HEK293T (cell line): ENCODE results near the gene GPX4.

Source experiments
- ELF4 ChIP-seq: fragments of 450-650 bp; IDR thresholded peaks from 2 replicates; pipeline ENCODE4 v1.6.1; 2017; ENCODE audit warnings: antibody characterized with exemption
- FOXA1 ChIP-seq: fragments of 450-650 bp; IDR thresholded peaks from 2 replicates; pipeline ENCODE4 v1.6.1; 2016; ENCODE audit warnings: mild to moderate bottlenecking
- FOXM1 ChIP-seq: fragments of 450-650 bp; IDR thresholded peaks from 2 replicates; pipeline ENCODE4 v1.6.1; 2017; ENCODE audit warnings: mild to moderate bottlenecking, borderline replicate concordance
- SP1 ChIP-seq: fragments of 450-650 bp; IDR thresholded peaks from 2 replicates; pipeline ENCODE4 v1.6.1; 2017
- TARDBP ChIP-seq: fragments of 450-650 bp; IDR thresholded peaks from 2 replicates; pipeline ENCODE4 v1.6.1; 2016
- ZNF384 ChIP-seq: fragments of 450-650 bp; IDR thresholded peaks from 2 replicates; pipeline ENCODE4 v1.6.1; 2016
- TF ChIP-seq, protein P1 (sequence below): fragments of 450-650 bp; IDR thresholded peaks from 2 replicates; pipeline ENCODE4 v1.6.1; 2016

DNA sequence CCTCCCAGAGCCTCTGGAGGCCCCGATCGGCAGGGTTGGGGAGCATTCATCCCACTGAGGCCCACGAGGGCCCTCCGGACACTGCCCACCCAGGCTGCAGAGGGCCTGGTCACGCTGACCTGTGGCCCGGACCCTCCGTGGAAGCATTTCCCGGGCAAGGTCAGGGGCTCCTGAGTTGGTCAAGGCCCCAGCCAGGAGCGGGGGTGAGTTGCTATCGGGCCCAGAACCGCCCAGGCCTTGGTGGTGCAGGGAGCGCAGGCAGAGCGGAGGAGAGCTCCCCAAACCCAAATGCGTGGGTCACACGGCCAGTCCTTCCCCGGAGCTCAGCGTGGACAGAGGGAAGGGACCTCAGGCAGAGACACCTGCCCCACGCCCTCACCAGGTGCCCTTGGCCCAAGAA is 25.7 kb downstream of the GPX4 start:
- TF ChIP-seq TARDBP (no peak), ELF4 (no peak), FOXM1 (no peak), ZNF384 (no peak), SP1 (no peak), FOXA1 (no peak)
- TF ChIP-seq, protein P1, sequence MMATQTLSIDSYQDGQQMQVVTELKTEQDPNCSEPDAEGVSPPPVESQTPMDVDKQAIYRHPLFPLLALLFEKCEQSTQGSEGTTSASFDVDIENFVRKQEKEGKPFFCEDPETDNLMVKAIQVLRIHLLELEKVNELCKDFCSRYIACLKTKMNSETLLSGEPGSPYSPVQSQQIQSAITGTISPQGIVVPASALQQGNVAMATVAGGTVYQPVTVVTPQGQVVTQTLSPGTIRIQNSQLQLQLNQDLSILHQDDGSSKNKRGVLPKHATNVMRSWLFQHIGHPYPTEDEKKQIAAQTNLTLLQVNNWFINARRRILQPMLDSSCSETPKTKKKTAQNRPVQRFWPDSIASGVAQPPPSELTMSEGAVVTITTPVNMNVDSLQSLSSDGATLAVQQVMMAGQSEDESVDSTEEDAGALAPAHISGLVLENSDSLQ: no peak
